Vagina (tissue), 2 donors: ENCODE data around the gene BCO1.

ENCODE experiments used
- CTCF ChIP-seq, 3 experiments: fragments of 450-650 bp in 2 of 3; fragments of 200-600 bp in 1 of 3; sonication (generic) in 1 of 3; IDR thresholded peaks; one replicate each; pipeline ENCODE4 v1.5.1; 2017 to 2019; ENCODE audit warnings: antibody characterized with exemption in 3 of 3, mild to moderate bottlenecking in 2 of 3, moderate library complexity in 2 of 3
- POLR2A ChIP-seq, 2 donors: fragments of 450-650 bp; IDR thresholded peaks; one replicate each; pipeline ENCODE4 v1.6.1; 2017; ENCODE audit warnings: antibody characterized with exemption in 2 of 2, mild to moderate bottlenecking in 2 of 2, moderate library complexity in 2 of 2
- POLR2AphosphoS5 ChIP-seq, 2 donors: sonication (generic); formaldehyde crosslinking; IDR thresholded peaks; one replicate each; pipeline ENCODE4 v1.9.0; 2017; ENCODE audit warnings: antibody characterized with exemption in 2 of 2, mild to moderate bottlenecking in 2 of 2, low read depth in 1 of 2; ENCODE audit not compliant: insufficient read depth in 1 of 2

- TF ChIP-seq CTCF (IDR thresholded peaks at IDR 0.05): no peak
- no peak for TF ChIP-seq POLR2AphosphoS5 (IDR thresholded peaks at IDR 0.05; ENCODE audit: insufficient read depth in 1 of 2, low read depth in 1 of 2)
- TF ChIP-seq POLR2A (IDR thresholded peaks at IDR 0.05): no peak
These were observed 16.5 kb downstream of the BCO1 start for GRCh38 chr16:81254922-81255526.
